GM10847 (cell line): ENCODE results near the gene MOB1A.

ENCODE experiments used
- POLR2A ChIP-seq: IDR thresholded peaks from 2 replicates; pipeline ENCODE4 v1.6.1; 2011; ENCODE audit not compliant: insufficient read length; ENCODE audit errors: extremely low read depth

The MOB1A gene

GRCh38 chr2:74205113-74205512 is 26.4 kb upstream of the MOB1A start:
- no peak for TF ChIP-seq POLR2A

GRCh38 chr2:74204436-74204835 is 25.8 kb upstream of the MOB1A start:
- no peak for TF ChIP-seq POLR2A

- TF ChIP-seq POLR2A = no peak
These were observed 22.9 kb upstream of the MOB1A start for GRCh38 chr2:74201596-74201995.

GRCh38 chr2:74201196-74201595 is 22.5 kb upstream of the MOB1A start:
- TF ChIP-seq POLR2A = no peak

- TF ChIP-seq POLR2A = no peak
These were observed 21.2 kb upstream of the MOB1A start for GRCh38 chr2:74199871-74200305.

GRCh38 chr2:74199275-74199701 is 20.6 kb upstream of the MOB1A start:
- TF ChIP-seq POLR2A = no peak

- TF ChIP-seq POLR2A = peak; percentile 99
These were observed 20.0 kb upstream of the MOB1A start, which contains the start of gene MTHFD2 for GRCh38 chr2:74198461-74199274. MTHFD2 (plus strand) TSS chr2:74198615; CDS start chr2:74198642, 27 bp downstream.

GRCh38 chr2:74198023-74198460 is 19.4 kb upstream of the MOB1A start:
- no peak for TF ChIP-seq POLR2A

GRCh38 chr2:74197049-74197448 is 18.4 kb upstream of the MOB1A start:
- no peak for TF ChIP-seq POLR2A

- no peak for TF ChIP-seq POLR2A
These were observed 16.1 kb upstream of the MOB1A start for GRCh38 chr2:74194799-74195198.

- no peak for TF ChIP-seq POLR2A
These were observed 13.1 kb upstream of the MOB1A start for GRCh38 chr2:74191596-74192380.

GRCh38 chr2:74188696-74189095 is 10.0 kb upstream of the MOB1A start:
- TF ChIP-seq POLR2A = no peak

GRCh38 chr2:74188018-74188601 is 9.4 kb upstream of the MOB1A start:
- no peak for TF ChIP-seq POLR2A

- no peak for TF ChIP-seq POLR2A
These were observed 7.4 kb upstream of the MOB1A start for GRCh38 chr2:74186038-74186437.

GRCh38 chr2:74183878-74184277 is 5.2 kb upstream of the MOB1A start:
- TF ChIP-seq POLR2A = no peak

GRCh38 chr2:74181739-74182138 is 3.1 kb upstream of the MOB1A start:
- no peak for TF ChIP-seq POLR2A
